Endothelial cell (in vitro differentiated cells): ENCODE results near the gene ANKRD12. TPM values are rescaled to one million over a fixed set of nuclear protein-coding genes. Genes with fewer than 3 reads are reported as not detected.
A peak's percentile ranks its signal among the peaks of the same experiment; 100 is the strongest.

Source experiments
- DNase-seq: peaks from one replicate; pipeline ENCODE4 v3.0.0; 2021; ENCODE audit warnings: low spot score
- H3K27ac Mint-ChIP-seq: one replicate; pipeline ENCODE4 v1.8.0; 2021; ENCODE audit warnings: mixed read lengths, inconsistent platforms; ENCODE audit not compliant: unreplicated experiment
- H3K27me3 Mint-ChIP-seq: one replicate; pipeline ENCODE4 v1.8.0; 2021; ENCODE audit warnings: mild to moderate bottlenecking, moderate library complexity, mixed read lengths, inconsistent platforms; ENCODE audit not compliant: unreplicated experiment
- H3K36me3 Mint-ChIP-seq: one replicate; pipeline ENCODE4 v1.8.0; 2021; ENCODE audit warnings: mild to moderate bottlenecking, low read depth, mixed read lengths, inconsistent platforms; ENCODE audit not compliant: unreplicated experiment
- H3K4me1 Mint-ChIP-seq: one replicate; pipeline ENCODE4 v1.8.0; 2021; ENCODE audit warnings: mild to moderate bottlenecking, mixed read lengths, inconsistent platforms; ENCODE audit not compliant: unreplicated experiment
- H3K4me3 Mint-ChIP-seq: one replicate; pipeline ENCODE4 v1.8.0; 2021; ENCODE audit warnings: mild to moderate bottlenecking, mixed read lengths, inconsistent platforms; ENCODE audit not compliant: unreplicated experiment
- H3K9me3 Mint-ChIP-seq: one replicate; pipeline ENCODE4 v1.8.0; 2021; ENCODE audit warnings: mixed read lengths, inconsistent platforms; ENCODE audit not compliant: unreplicated experiment
- CTCF ChIP-seq: fragments of 200-600 bp; sonication (generic); IDR thresholded peaks from one replicate; pipeline ENCODE4 v1.5.0; 2021; ENCODE audit warnings: antibody characterized with exemption; ENCODE audit not compliant: unreplicated experiment
- total RNA-seq: library from RNA; stranded (reverse); fragmentation: NEBNext Ultra II Directional; extraction: Animal tissue kit (Norgen Biotek cat#: 25700); gene quantifications from one replicate; pipeline ENCODE4 v1.2.1, GENCODE V29; 2021; ENCODE audit not compliant: unreplicated experiment

Gene ANKRD12
- total RNA-seq, 1 donor from 2014 or later = 32.9 TPM

GRCh38 chr18:9328776-9329175, 192.2 kb downstream of the ANKRD12 start:
- Mint-ChIP-seq H3K36me3 (no peaks in the 10 kb centered on the region), H3K27ac (no peak overlapping the region), H3K4me3 (no peak overlapping the region), H3K4me1 (no peaks in the 10 kb centered on the region), H3K27me3 (peaks cover 4% of the 10 kb centered on the region), H3K9me3 (no peaks in the 10 kb centered on the region)
- DNase-seq = no peak
- no peak for TF ChIP-seq CTCF

GRCh38 chr18:9329471-9329870, 192.9 kb downstream of the ANKRD12 start:
- Mint-ChIP-seq H3K4me3 (no peak overlapping the region), H3K36me3 (no peaks in the 10 kb centered on the region), H3K27ac (no peak overlapping the region), H3K27me3 (peaks cover 4% of the 10 kb centered on the region), H3K4me1 (no peaks in the 10 kb centered on the region), H3K9me3 (no peaks in the 10 kb centered on the region)
- no peak for DNase-seq
- no peak for TF ChIP-seq CTCF

- no peak for DNase-seq
Measured at GRCh38 chr18:9330419-9330818, 193.8 kb downstream of the ANKRD12 start.

GRCh38 chr18:9333441-9334328, 197.1 kb downstream of the ANKRD12 start:
- Mint-ChIP-seq H3K36me3 (peaks cover 4% of the 10 kb centered on the region), H3K27ac (peak overlapping the region; percentile 10)
- DNase-seq = no peak

More at GRCh38 chr18:9330419-9330818, 193.8 kb downstream of the ANKRD12 start:
- peaks cover 4% of the 10 kb centered on the region for H3K27me3 Mint-ChIP-seq
- H3K4me1 Mint-ChIP-seq = no peaks in the 10 kb centered on the region
- no peaks in the 10 kb centered on the region for H3K36me3 Mint-ChIP-seq
- H3K4me3 Mint-ChIP-seq = no peak overlapping the region
- H3K9me3 Mint-ChIP-seq = no peaks in the 10 kb centered on the region
- no peak overlapping the region for H3K27ac Mint-ChIP-seq
- TF ChIP-seq CTCF = no peak

More at GRCh38 chr18:9333441-9334328, 197.1 kb downstream of the ANKRD12 start:
- peak overlapping the region; percentile 88 for H3K4me3 Mint-ChIP-seq
- H3K27me3 Mint-ChIP-seq = no peaks in the 10 kb centered on the region
- no peaks in the 10 kb centered on the region for H3K4me1 Mint-ChIP-seq
- no peak for TF ChIP-seq CTCF
- H3K9me3 Mint-ChIP-seq = no peaks in the 10 kb centered on the region
